ENCODE data around the gene PTPRG.

Gene PTPRG

DNA sequence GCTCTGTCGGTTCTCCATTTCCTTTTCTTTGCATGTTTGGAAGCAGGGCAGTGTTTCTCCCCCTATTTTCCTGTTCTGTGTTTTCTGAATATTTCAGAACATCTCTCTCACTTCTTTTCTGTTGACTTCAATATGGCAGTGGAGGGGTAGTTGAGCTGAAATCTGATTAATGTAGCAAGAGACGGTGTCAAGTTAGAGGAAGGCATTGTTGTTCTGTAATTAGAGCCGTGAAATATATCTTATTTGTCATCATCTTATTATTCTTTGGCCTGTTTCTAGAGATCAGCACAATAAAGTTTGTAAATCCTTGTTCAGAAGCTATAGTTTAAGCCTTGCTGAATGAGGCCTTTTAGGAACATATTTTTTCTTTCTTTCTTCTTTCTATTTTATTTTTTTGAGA lies 353.9 kb downstream of the PTPRG start:
- TF ChIP-seq CTCF (conservative IDR thresholded peaks at IDR 0.05; ENCODE audit: low read depth) = no peak
- no peak for DNase-seq (ENCODE audit: low spot score)
- no peak overlapping the region for H3K27ac ChIP-seq
- ChIA-PET CTCF (no interaction called here), POLR2A (ENCODE audit: low non-redundant PET) (no interaction called here)

DNA sequence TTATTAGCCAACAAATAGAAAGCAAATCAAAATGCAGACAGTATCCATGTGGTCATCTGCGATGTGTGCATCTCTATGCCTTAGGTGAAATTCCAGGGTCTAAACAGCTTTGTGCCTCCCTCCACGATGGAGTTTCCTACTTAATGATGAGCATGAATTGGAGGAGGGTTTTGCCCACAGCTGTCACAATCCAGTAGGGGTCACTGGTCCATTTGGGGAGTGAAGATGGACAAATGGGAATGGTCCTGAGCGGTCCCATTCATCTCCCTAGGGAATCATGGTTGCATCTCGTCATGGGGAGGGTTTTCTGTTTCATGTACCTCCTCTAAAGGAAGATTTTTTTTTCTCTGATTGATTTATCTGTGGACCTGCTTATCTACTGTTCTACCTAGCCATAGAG lies 358.0 kb downstream of the PTPRG start:
- H3K27ac ChIP-seq = no peak overlapping the region
- ChIA-PET POLR2A (ENCODE audit: low non-redundant PET) (no interaction called here), CTCF (no interaction called here)
- no peak for TF ChIP-seq CTCF (conservative IDR thresholded peaks at IDR 0.05; ENCODE audit: low read depth)
- DNase-seq (ENCODE audit: low spot score) = no peak

DNA sequence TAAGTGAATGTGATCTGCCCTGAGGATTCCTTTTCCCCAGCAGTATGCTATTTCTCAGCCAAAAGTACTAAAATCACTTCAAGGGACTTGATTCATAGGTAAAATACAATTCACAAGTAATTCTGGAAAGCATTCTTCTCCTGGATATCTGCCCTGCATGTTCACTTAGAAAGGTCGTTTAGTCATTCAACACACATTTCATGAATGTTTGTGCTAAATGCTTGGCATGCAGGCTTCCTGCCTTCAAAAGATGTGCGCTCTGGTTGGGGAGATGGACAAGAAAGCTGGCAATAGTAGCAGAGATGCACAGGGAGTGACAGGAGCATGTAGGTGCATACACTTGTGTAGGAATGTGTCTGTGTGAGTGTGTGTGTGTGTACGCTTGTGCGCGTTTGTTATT lies 360.7 kb downstream of the PTPRG start:
- CTCF ChIA-PET = no interaction called here
- DNase-seq (ENCODE audit: low spot score) = no peak
- H3K27ac ChIP-seq = no peak overlapping the region
- POLR2A ChIA-PET (ENCODE audit: low non-redundant PET) = no interaction called here
- no peak for TF ChIP-seq CTCF (conservative IDR thresholded peaks at IDR 0.05; ENCODE audit: low read depth)

DNA sequence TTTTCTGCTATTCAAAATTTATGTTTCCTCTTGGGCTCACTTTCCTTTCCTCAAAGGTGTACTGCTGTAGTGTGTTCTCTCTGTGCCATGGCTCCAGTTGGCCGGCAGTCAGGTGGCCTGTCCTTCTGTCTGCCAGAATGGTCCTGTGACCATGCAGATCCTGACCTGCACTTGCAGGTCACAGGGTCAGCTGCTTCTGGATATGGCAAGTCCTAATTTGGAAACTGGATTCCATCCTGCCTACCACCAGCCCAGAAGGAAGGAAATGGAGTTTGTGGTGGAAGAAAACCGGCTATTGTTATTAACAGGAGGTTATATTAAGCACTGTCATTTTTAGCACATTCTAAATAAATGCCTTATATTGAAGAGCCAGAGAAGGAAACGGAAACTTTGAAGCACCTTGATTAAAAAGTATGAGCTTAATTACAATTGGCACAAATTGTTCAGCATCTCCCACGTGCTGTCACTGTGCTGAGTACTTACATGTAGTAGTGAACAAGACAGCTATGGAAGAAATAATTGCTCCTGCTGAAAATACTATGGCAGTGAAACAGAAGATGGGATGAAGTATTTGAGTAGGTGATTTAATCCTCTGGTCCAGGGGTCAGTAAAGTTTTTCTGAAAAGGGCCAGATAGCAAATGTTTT lies 362.8 kb downstream of the PTPRG start:
- no peak overlapping the region for H3K27ac ChIP-seq
- TF ChIP-seq CTCF (conservative IDR thresholded peaks at IDR 0.05; ENCODE audit: low read depth) = no peak
- ChIA-PET POLR2A (ENCODE audit: low non-redundant PET) (no interaction called here), CTCF (no interaction called here)
- no peak for DNase-seq (ENCODE audit: low spot score)

GRCh38 chr3:61924991-61925390 lies 363.6 kb downstream of the PTPRG start:
- H3K27ac ChIP-seq = no peak overlapping the region
- ChIA-PET CTCF (no interaction called here), POLR2A (ENCODE audit: low non-redundant PET) (no interaction called here)
- no peak for DNase-seq (ENCODE audit: low spot score)
- no peak for TF ChIP-seq CTCF (conservative IDR thresholded peaks at IDR 0.05; ENCODE audit: low read depth)

DNA sequence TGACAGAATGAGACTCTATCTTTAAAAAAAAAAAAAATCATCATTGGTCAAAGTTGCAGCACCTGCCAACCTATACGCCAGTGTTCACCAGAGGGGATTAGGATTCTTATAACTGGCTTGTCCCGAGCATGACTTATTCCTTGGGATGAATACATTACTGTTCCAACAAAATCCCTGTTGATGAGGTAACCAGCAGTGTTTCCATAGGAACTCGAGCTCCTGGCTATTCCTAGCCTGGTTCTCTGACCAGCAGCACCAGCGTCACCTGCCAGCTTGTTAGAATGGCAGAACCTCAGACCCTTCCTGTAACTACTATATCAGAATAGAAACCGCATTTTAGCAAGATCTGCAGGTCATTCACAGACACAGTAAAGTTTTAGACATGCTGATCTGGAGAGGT lies 364.4 kb downstream of the PTPRG start:
- ChIA-PET POLR2A (ENCODE audit: low non-redundant PET) (no interaction called here), CTCF (no interaction called here)
- DNase-seq (ENCODE audit: low spot score) = no peak
- TF ChIP-seq CTCF (conservative IDR thresholded peaks at IDR 0.05; ENCODE audit: low read depth) = no peak
- H3K27ac ChIP-seq = no peak overlapping the region

DNA sequence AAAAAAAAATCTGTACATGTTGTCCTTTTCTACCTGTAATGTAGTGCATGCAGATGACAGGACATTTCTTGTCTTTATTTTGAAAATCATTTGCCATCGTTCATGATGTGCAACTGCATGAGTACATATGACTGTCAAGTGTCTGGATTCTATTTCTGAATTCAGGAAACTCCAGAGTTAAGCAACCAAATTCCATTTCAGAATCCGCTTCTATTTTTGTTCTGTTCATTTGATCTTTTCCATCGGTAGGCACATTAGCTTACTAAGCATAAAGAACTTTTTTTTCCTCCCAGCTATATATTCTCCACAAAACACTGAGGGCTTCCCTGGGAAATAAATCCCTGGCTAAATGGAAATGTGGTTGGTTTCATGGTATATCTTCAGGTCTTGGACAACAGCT lies 365.6 kb downstream of the PTPRG start:
- ChIA-PET CTCF (no interaction called here), POLR2A (ENCODE audit: low non-redundant PET) (no interaction called here)
- no peak overlapping the region for H3K27ac ChIP-seq
- no peak for TF ChIP-seq CTCF (conservative IDR thresholded peaks at IDR 0.05; ENCODE audit: low read depth)
- DNase-seq (ENCODE audit: low spot score) = no peak

Measured in RWPE1 (cell line).